ENCODE results near the gene AJAP1. TPM values are rescaled to one million over a fixed set of nuclear protein-coding genes. Genes with fewer than 3 reads are reported as not detected.

The AJAP1 gene
- total RNA-seq, 2 donors from 2014 or later = 0.41 to 0.49 TPM

- Histone ChIP-seq H3K27me3 (replicated peaks; ENCODE audit: insufficient read depth) (no peaks in the 10 kb centered on the region), H3K9me3 (peaks cover 3% of the 10 kb centered on the region), H3K4me1 (ENCODE audit: control insufficient read depth in 1 of 2, low read depth in 2 of 2) (no peaks in the 10 kb centered on the region), H3K27ac (no peak overlapping the region), H3K36me3 (no peaks in the 10 kb centered on the region), H3K4me3 (no peak overlapping the region)
- no peak for DNase-seq (ENCODE audit: low spot score)
- ATAC-seq (ENCODE audit: insufficient number of reproducible peaks, low FRiP score, low read depth) = no peak
- TF ChIP-seq CTCF (IDR thresholded peaks at IDR 0.05) = no peak
Measured at GRCh38 chr1:4750177-4750576, 95.8 kb downstream of the AJAP1 start.

GRCh38 chr1:4752059-4752458, 97.7 kb downstream of the AJAP1 start:
- no peak for TF ChIP-seq CTCF (IDR thresholded peaks at IDR 0.05)
- DNase-seq (ENCODE audit: low spot score) (no peak), ATAC-seq (ENCODE audit: insufficient number of reproducible peaks, low FRiP score, low read depth) (no peak)
- no peak overlapping the region for H3K27ac ChIP-seq
- no peak overlapping the region for H3K4me3 ChIP-seq
- no peaks in the 10 kb centered on the region for H3K4me1 ChIP-seq (ENCODE audit: control insufficient read depth in 1 of 2, low read depth in 2 of 2)
- no peaks in the 10 kb centered on the region for H3K27me3 ChIP-seq (replicated peaks; ENCODE audit: insufficient read depth)
- H3K9me3 ChIP-seq = peaks cover 3% of the 10 kb centered on the region
- no peaks in the 10 kb centered on the region for H3K36me3 ChIP-seq

- no peak for TF ChIP-seq CTCF (IDR thresholded peaks at IDR 0.05)
- Histone ChIP-seq H3K27ac (no peak overlapping the region), H3K36me3 (no peaks in the 10 kb centered on the region), H3K4me3 (no peak overlapping the region), H3K27me3 (replicated peaks; ENCODE audit: insufficient read depth) (no peaks in the 10 kb centered on the region), H3K4me1 (ENCODE audit: control insufficient read depth in 1 of 2, low read depth in 2 of 2) (no peaks in the 10 kb centered on the region), H3K9me3 (peaks cover 3% of the 10 kb centered on the region)
- DNase-seq (ENCODE audit: low spot score) (no peak), ATAC-seq (ENCODE audit: insufficient number of reproducible peaks, low FRiP score, low read depth) (no peak)
Measured at GRCh38 chr1:4754816-4755215, 100.4 kb downstream of the AJAP1 start.

- Histone ChIP-seq H3K27me3 (replicated peaks; ENCODE audit: insufficient read depth) (no peaks in the 10 kb centered on the region), H3K36me3 (no peaks in the 10 kb centered on the region), H3K27ac (no peak overlapping the region), H3K4me3 (no peak overlapping the region), H3K4me1 (ENCODE audit: control insufficient read depth in 1 of 2, low read depth in 2 of 2) (no peaks in the 10 kb centered on the region), H3K9me3 (peaks cover 3% of the 10 kb centered on the region)
- DNase-seq (ENCODE audit: low spot score) (no peak), ATAC-seq (ENCODE audit: insufficient number of reproducible peaks, low FRiP score, low read depth) (no peak)
- no peak for TF ChIP-seq CTCF (IDR thresholded peaks at IDR 0.05)
Measured at GRCh38 chr1:4755301-4755845, 101.0 kb downstream of the AJAP1 start.

- DNase-seq (ENCODE audit: low spot score) = no peak
- TF ChIP-seq CTCF (IDR thresholded peaks at IDR 0.05) = no peak
Measured at GRCh38 chr1:4755864-4756504, 101.6 kb downstream of the AJAP1 start.

More at GRCh38 chr1:4755864-4756504, 101.6 kb downstream of the AJAP1 start:
- H3K27me3 ChIP-seq (replicated peaks; ENCODE audit: insufficient read depth) = no peaks in the 10 kb centered on the region
- no peak for ATAC-seq (ENCODE audit: insufficient number of reproducible peaks, low FRiP score, low read depth)
- no peaks in the 10 kb centered on the region for H3K4me1 ChIP-seq (ENCODE audit: control insufficient read depth in 1 of 2, low read depth in 2 of 2)
- no peak overlapping the region for H3K27ac ChIP-seq
- peaks cover 3% of the 10 kb centered on the region for H3K9me3 ChIP-seq
- H3K36me3 ChIP-seq = no peaks in the 10 kb centered on the region
- H3K4me3 ChIP-seq = no peak overlapping the region
